ENCODE results near the gene NAALAD2. TPM values are rescaled to one million over a fixed set of nuclear protein-coding genes. Genes with fewer than 3 reads are reported as not detected.
"Not testable (repeated sequence)": the region's sequence is repeated elsewhere in the genome, so short reads cannot be mapped to it uniquely, and the experiment has no call there.

NAALAD2 gene
- total and polyA plus RNA-seq, 2 donors (not counting 1 experiment from before 2014, with no cell fraction given): not detected

GRCh38 chr11:90095230-90095924 lies 39.1 kb upstream of the NAALAD2 start:
- H2AFZ ChIP-seq (ENCODE audit: insufficient read depth, low read depth, low read length, poor library complexity, severe bottlenecking); POLR2A ChIA-PET; H3K4me2 ChIP-seq (replicated peaks; ENCODE audit: low read depth, low read length, poor library complexity, severe bottlenecking); H3K36me3 ChIP-seq (replicated peaks in 1 of 2; ENCODE audit: control extremely low read depth in 1 of 2, control insufficient read depth in 1 of 2, extremely low read depth in 1 of 2, insufficient read depth in 2 of 2, low read length in 1 of 2); DNase-seq; CTCF ChIA-PET; H4K20me1 ChIP-seq (ENCODE audit: control insufficient read depth, insufficient read depth, low read length, poor library complexity, severe bottlenecking); H3K9me3 Mint-ChIP-seq (ENCODE audit: insufficient read depth); H3K27ac ChIP-seq (ENCODE audit: low read length in 2 of 2); H3K27me3 Mint-ChIP-seq; H3K9ac ChIP-seq (ENCODE audit: low read length); H3K4me3 Mint-ChIP-seq; H3K27me3 ChIP-seq (replicated peaks in 1 of 4; ENCODE audit: control extremely low read depth in 1 of 4, control insufficient read depth in 3 of 4, insufficient read depth in 4 of 4, low read length in 3 of 4); H3K4me1 ChIP-seq (ENCODE audit: control insufficient read depth in 2 of 2, insufficient read depth in 2 of 2, low read length in 2 of 2); H3K79me2 ChIP-seq (ENCODE audit: control insufficient read depth, insufficient read depth, low read length); H3K4me1 Mint-ChIP-seq; H3K9me3 ChIP-seq (ENCODE audit: control extremely low read depth in 1 of 3, control insufficient read depth in 2 of 3, insufficient read depth in 1 of 3, low read length in 2 of 3); H3K4me3 ChIP-seq (ENCODE audit: control extremely low read depth in 1 of 5, extremely low read depth in 1 of 5, insufficient read depth in 1 of 5, low read depth in 2 of 5, low read length in 4 of 5); ATAC-seq (ENCODE audit: low read depth); H3K27ac Mint-ChIP-seq; intact Hi-C loops (cut with micrococcal nuclease): not testable (repeated sequence)
- 100% methylated on average over 2 of the region's 28 CpGs for WGBS (ENCODE audit: insufficient coverage)

GRCh38 chr11:90098261-90098660 lies 36.2 kb upstream of the NAALAD2 start:
- H3K4me3 Mint-ChIP-seq; H3K4me1 Mint-ChIP-seq; H3K27me3 ChIP-seq (replicated peaks in 1 of 4; ENCODE audit: control extremely low read depth in 1 of 4, control insufficient read depth in 3 of 4, insufficient read depth in 4 of 4, low read length in 3 of 4); H3K4me3 ChIP-seq (ENCODE audit: control extremely low read depth in 1 of 5, extremely low read depth in 1 of 5, insufficient read depth in 1 of 5, low read depth in 2 of 5, low read length in 4 of 5); H3K9me3 ChIP-seq (ENCODE audit: control extremely low read depth in 1 of 3, control insufficient read depth in 2 of 3, insufficient read depth in 1 of 3, low read length in 2 of 3); H3K9me3 Mint-ChIP-seq (ENCODE audit: insufficient read depth); H3K79me2 ChIP-seq (ENCODE audit: control insufficient read depth, insufficient read depth, low read length); H3K4me1 ChIP-seq (ENCODE audit: control insufficient read depth in 2 of 2, insufficient read depth in 2 of 2, low read length in 2 of 2); H4K20me1 ChIP-seq (ENCODE audit: control insufficient read depth, insufficient read depth, low read length, poor library complexity, severe bottlenecking); intact Hi-C loops (cut with micrococcal nuclease); H3K27ac Mint-ChIP-seq; H2AFZ ChIP-seq (ENCODE audit: insufficient read depth, low read depth, low read length, poor library complexity, severe bottlenecking); H3K4me2 ChIP-seq (replicated peaks; ENCODE audit: low read depth, low read length, poor library complexity, severe bottlenecking); H3K36me3 ChIP-seq (replicated peaks in 1 of 2; ENCODE audit: control extremely low read depth in 1 of 2, control insufficient read depth in 1 of 2, extremely low read depth in 1 of 2, insufficient read depth in 2 of 2, low read length in 1 of 2); CTCF ChIA-PET; H3K27ac ChIP-seq (ENCODE audit: low read length in 2 of 2); DNase-seq; H3K9ac ChIP-seq (ENCODE audit: low read length); POLR2A ChIA-PET; ATAC-seq (ENCODE audit: low read depth); H3K27me3 Mint-ChIP-seq: not testable (repeated sequence)
- 98% methylated on average over 4 of the region's 4 CpGs for WGBS (ENCODE audit: insufficient coverage)

All from B cell (primary cell).